ENCODE measurements around the gene HORMAD1.
"Not testable (repeated sequence)": the region's sequence is repeated elsewhere in the genome, so short reads cannot be mapped to it uniquely, and the experiment has no call there.

Gene HORMAD1

GRCh38 chr1:150720703-150721102 is at the start of gene HORMAD1:
TSS of gene HORMAD1 (minus strand) at chr1:150720895. CDS start at chr1:150719505, 1,390 bp downstream.
- no peak for DNase-seq

- not testable (repeated sequence) for DNase-seq
Measured at GRCh38 chr1:150767704-150768103, 47.0 kb upstream of the HORMAD1 start.

DNA sequence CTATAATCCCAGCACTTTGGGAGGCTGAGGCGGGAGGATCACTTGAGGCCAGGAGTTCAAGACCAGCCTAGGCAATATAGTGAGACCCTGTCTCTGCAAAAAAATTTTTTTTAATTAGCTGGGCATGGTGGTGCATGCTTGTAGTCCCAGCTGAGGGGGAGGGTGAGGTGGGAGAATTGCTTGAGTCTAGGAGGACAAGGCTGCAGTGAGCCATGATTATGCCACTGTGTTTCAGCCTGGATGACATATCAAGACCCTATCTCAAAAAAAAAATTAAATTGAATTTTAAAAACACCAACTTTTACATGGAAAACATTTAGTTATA is 45.2 kb upstream of the HORMAD1 start:
- DNase-seq = not testable (repeated sequence)

DNA sequence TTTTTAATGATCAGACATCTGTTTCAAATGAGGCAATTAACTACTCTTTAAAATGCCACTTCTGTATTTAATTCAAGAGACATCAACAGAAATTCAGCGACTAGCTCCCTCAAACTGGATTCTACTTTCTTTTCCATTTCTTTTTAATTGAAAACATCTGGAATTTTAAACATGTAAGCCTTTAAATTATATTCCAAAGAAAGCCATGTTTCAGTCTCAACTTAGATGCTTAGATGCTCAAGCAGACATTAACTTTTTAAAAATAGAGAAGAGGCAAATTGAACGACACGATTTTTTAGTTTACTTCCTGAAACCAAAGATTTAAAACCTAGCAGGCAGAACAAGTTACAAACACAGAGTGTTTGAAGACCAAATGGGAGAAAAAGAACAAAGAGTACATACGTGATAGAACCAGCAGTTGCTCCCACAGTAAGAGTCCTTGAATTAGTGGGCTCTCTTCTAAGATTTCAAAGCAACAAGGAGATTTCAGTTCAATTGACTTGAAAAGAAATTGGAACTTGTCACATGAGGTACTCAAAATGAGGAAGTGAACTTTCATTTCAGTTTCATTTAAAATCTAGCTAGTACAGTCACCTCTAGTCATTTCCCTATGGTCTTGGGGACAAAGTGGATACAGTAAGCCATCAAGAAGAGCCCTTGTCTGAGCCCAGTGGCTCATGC is 44.7 kb upstream of the HORMAD1 start, which contains the start of gene CTSS:
CTSS (minus strand) TSS at position 483 of the 681 bp plus-strand sequence. CDS start 1,015 bp downstream, outside the sequence.
- DNase-seq = no peak

GRCh38 chr1:150764617-150765101 is 44.0 kb upstream of the HORMAD1 start:
- no peak for DNase-seq

DNA sequence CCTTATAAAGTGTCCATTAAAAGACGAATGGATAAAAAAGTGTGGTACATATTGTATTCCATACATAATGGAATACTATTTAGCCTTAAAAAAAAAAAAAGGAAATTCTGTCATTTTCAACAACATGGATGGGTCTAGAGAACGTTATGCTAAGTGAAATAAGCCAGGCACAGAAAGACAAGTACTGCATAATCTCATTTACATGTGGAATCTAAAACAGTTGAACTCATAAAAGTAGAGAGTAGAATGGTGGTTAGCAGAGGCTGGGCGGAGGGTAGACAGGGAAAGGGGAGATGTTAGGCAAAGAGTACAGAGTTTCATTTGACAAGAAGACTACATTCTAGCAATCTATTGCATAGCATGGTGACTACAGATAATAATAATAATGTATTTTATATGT is 42.3 kb upstream of the HORMAD1 start:
- no peak for DNase-seq

DNA sequence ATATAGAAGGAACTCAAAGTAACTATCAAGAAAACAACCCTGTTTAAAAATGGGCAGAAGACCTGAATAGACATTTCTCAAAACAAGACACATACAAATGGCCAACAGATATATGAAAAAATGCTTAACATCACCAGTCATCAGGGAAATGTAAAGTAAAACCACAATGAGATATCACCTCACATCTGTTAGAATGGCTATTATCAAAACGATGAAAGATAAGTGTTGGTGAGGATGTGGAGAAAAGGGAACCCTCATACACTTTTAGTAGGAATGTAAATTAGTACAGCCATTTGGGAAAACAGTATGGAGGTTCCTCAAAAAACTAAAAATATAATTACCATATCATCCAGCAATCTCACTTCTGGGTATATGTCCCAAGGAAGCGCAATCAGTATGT is 41.9 kb upstream of the HORMAD1 start:
- no peak for DNase-seq

DNA sequence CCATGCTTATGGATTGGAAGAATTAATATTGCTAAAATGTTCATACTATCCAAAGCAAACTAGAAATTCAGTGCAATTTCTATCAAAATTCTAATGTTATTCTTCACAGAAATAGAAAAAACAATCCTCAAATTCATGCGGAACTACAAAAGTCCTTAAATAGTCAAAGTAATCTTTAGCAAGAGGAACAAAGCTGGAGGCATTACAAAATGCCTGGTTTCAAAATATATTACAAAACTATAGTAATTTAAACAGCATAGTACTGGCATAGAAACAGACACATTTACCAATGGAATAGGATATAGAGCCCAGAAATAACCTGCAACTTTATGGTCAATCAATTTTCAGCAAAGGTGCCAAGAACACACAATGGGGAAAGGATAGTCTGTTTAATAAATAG is 41.1 kb upstream of the HORMAD1 start:
- DNase-seq = no peak

GRCh38 chr1:150760013-150760412 is 39.3 kb upstream of the HORMAD1 start:
- no peak for DNase-seq

- no peak for DNase-seq
Measured at GRCh38 chr1:150753416-150753815, 32.7 kb upstream of the HORMAD1 start.

DNA sequence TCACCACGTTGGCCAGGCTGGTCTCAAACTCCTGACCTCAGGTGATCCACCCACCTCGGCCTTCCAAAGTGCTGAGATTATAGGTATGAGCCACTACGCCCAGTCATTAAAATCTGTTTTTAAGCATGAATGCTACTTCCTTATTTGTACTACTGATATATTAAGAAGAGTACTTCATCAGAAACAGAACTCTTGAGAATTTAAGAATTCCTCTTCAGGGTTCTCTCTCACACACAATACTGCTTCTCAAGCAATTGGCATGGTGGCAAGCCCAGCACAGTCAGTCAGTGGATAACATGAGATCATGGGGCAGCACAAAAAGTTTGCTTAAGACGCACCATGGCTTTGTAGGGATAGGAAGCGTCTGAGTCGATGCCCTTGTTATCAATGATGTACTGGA is 30.7 kb upstream of the HORMAD1 start:
- DNase-seq = no peak

GRCh38 chr1:150749720-150750311 is 29.1 kb upstream of the HORMAD1 start:
- no peak for DNase-seq

DNA sequence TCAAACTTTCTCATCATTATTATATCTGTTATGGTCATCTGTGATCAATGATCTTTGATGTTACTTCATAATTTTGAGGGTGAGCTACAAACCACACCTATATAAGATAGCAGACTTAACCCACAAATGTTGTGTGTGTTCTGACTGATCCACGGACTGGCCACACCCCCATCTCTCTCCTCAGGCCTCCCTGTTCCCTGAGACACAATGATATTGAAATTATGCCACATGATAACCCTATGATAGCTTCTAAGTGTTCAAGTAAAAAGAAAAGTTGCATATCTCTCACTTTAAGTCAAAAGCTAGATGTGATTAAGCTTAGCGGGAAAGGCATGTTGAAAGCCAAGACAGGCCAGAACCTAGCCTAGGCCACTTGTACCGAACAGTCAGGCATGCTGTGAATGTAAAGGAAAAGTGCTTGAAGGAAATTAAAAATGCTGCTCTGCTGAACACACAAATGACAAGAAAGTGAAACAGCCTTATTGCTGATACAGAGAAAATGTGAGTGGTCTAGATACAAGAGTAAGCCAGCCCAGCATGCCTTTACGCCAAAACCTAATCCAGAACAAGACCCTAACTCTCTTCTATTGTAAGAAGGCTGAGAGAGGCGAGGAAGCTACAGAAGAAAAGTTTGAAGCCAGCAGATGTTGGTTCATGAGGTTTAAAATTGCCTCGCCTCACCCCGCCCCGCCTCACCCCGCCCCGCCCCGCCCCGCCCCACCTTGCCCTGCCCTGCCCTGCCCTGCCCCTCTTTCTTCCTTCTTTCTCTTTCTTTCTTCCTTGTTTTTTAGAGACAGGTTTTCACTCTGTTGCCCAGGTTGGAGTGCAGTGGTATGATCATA is 28.4 kb upstream of the HORMAD1 start:
- DNase-seq = no peak

GRCh38 chr1:150730130-150730721 is 9.5 kb upstream of the HORMAD1 start:
- no peak for DNase-seq

DNA sequence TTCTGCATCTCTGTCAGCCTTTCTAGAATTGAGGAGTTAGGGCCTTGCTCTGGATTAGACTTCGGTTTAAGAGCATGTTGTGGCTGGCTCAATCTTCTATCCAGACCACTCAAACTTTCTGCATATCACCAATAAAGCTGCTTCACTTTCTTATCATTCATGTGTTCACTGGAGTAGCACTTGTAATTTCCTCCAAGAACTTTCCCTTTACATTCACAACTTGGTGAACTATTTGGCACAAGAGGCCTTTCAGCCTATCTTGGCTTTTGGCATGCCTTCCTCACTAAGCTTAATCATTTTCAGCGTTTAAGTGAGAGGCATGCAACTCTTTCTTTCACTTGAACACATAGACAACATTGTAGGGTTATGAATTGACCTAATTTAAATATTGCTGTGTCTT is 3.6 kb upstream of the HORMAD1 start:
- no peak for DNase-seq

DNA sequence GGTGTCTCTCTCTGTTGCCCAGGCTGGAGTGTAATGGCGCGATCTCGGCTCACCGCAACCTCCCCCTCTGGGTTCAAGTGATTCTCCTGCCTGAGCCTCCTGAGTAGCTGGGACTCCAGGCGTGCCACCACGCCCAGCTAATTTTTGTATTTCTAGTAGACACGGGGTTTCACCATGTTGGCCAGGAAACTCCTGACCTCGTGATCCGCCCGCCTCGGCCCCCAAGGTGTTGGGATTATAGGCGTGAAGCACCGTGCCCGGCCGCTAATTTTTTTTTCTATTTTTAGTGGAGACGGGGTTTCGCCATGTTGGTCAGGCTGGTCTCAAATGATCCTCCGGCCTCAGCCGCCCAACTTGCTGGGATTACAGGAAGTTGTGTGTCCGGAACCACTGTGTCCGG is 597 bp downstream of the HORMAD1 start:
- no peak for DNase-seq

DNA sequence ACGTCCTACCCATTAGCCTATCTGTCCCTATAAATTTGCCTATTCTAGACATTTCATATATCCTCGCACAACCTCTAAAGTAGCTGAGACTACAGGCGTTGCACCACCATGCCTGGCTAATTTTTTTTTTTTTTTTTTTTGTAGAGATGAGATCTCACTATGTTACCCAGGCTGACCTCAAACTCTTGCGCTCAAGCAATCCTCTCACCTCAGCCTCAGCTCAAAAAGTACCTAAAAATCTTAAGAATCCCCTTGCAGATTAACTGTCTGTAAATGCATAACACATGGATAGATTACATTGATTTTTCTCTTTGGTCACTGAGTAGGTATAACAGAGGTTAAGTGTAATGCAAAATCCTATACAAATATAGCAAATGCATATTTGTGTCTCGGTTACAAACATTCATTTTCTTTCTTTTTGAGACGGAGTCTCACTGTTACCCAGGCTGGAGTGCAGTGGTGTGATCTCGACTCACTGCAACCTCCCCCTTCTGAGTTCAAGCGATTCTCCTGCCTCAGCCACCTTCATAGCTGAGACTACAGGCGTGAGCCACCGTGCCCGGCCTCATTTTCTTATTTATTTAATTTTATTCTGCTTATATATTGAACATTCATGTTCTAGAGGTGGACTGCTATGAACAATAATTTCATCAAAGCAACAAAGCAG is 2.3 kb downstream of the HORMAD1 start:
- no peak for DNase-seq

- not testable (repeated sequence) for DNase-seq
Measured at GRCh38 chr1:150709031-150709430, 11.7 kb downstream of the HORMAD1 start.

GRCh38 chr1:150708595-150708994 is 12.1 kb downstream of the HORMAD1 start:
- DNase-seq = no peak

GRCh38 chr1:150706091-150706490 is 14.6 kb downstream of the HORMAD1 start:
- no peak for DNase-seq

DNA sequence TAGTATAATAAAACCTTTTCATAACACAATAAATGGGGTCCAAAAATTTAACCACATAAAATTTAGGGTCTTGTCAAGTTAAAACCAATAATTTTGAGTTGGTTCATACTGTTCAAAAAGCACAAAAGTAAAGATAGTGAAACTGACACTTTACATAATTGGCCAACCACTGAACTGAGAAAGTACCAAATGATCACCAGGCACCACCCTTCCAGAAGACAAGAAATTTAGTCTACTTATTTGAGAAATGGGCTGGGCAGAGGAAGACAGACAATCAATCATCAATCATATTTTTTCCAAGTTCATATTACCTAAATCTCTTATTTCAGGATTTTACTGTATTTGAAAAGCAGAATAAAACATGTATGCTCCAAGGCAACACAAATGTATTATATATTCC is 17.3 kb downstream of the HORMAD1 start:
- DNase-seq = no peak

DNA sequence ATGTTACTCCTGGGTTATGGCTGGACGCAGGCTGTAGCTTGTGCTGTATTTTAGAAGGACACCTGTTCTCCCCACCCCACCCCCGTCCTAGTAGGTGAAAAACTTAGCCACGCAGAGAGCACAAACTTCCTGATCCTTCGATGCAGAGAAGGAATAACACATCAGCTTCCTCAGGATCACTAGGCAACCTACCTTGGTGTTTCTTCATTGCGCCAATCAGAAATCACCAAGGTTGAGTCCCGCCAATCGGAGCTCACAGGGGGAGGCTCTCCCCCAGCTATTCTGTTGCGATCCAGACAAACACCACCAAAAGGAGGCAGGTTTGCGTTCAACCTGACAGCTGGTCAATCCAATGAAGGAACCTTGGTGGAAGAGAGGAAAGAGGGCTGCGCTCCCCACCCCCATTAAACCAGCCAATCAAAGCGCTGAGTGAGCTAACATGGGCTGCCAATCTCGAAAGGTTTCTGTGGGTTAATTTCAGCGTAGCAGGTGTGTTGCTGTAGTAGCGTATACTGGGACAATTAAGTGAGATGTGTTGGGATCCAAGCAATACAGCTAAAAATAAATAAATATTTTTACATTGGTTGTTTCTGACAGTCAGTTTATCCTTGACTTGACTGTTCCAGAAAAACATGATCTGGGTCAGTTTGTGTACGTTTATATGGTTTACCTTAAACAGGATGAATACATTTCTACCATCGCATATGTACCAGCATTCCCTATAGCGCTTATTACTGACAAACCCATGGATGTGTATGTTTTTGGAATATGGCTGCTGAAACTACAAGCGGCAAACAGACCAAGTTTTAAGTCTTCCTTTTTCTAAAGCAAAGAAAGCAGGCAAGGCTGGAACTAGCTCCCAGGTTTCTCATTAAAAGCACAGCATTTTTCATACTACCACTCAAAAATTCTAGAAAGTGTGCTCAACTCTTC is 23.4 kb downstream of the HORMAD1 start, which contains the start of gene GOLPH3L:
GOLPH3L (minus strand) TSS at position 160 of the 933 bp plus-strand sequence. CDS start 2,316 bp downstream, outside the sequence.
- DNase-seq = peak; percentile 81

Measured in activated CD8-positive, alpha-beta memory T cell treated with anti-CD3 and anti-CD28 coated beads, Interleukin-2, amount 50 U/mL, for 4 hours (primary cell).